Fibroblast of the aortic adventitia (primary cell): ENCODE data around the gene DAPK1. TPM values are rescaled to one million over a fixed set of nuclear protein-coding genes. Genes with fewer than 3 reads are reported as not detected.

Source experiments
- DNase-seq: peaks from one replicate; pipeline ENCODE4 v3.0.0-alpha.2; 2010; ENCODE audit warnings: low read depth
- H3K4me3 ChIP-seq: 2 replicates; pipeline ENCODE4 v1.5.1; 2011; ENCODE audit warnings: low read depth, mild to moderate bottlenecking, control low read depth, low read length, moderate library complexity
- total RNA-seq: library from RNA; depleted of rRNA; stranded (reverse); fragments of >200 nt; gene quantifications from 2 replicates; pipeline ENCODE4 v1.2.3, GENCODE V29; 2012; ENCODE audit warnings: low replicate concordance
- TF ChIP-seq, protein P1 (sequence below): IDR thresholded peaks from 2 replicates; pipeline ENCODE4 v1.5.1; 2011; ENCODE audit warnings: mild to moderate bottlenecking, low read length, control low read depth, inconsistent platforms; ENCODE audit not compliant: insufficient read depth

DAPK1 gene
- total RNA-seq, 1 donor: 30.9 TPM

GRCh38 chr9:87717456-87717855 is 219.8 kb downstream of the DAPK1 start:
- no peak for DNase-seq
- TF ChIP-seq, protein P1, sequence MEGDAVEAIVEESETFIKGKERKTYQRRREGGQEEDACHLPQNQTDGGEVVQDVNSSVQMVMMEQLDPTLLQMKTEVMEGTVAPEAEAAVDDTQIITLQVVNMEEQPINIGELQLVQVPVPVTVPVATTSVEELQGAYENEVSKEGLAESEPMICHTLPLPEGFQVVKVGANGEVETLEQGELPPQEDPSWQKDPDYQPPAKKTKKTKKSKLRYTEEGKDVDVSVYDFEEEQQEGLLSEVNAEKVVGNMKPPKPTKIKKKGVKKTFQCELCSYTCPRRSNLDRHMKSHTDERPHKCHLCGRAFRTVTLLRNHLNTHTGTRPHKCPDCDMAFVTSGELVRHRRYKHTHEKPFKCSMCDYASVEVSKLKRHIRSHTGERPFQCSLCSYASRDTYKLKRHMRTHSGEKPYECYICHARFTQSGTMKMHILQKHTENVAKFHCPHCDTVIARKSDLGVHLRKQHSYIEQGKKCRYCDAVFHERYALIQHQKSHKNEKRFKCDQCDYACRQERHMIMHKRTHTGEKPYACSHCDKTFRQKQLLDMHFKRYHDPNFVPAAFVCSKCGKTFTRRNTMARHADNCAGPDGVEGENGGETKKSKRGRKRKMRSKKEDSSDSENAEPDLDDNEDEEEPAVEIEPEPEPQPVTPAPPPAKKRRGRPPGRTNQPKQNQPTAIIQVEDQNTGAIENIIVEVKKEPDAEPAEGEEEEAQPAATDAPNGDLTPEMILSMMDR: no peak
- no peak overlapping the region for H3K4me3 ChIP-seq

DNA sequence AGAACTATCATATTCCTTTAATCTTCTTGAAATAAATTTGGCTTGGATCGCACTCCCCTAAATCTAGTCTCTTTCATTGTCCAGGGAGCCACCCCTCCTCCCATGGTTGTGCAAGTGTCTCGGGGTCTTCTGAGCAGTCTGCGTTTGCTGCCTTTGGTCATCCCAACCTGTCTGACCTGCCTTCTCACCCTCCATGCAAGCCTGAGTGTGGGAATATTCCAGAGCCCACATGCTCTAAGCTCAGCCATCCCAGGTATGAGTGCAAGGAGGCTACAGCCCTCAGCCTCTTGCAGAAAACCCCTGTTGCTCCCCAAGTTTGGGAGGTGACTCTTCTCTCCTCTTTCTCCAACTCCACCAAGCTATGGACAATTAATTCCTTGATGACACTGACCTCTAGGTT is 220.6 kb downstream of the DAPK1 start:
- TF ChIP-seq, protein P1: no peak
- H3K4me3 ChIP-seq: no peak overlapping the region
- DNase-seq: no peak

GRCh38 chr9:87718852-87719612 is 221.4 kb downstream of the DAPK1 start:
- TF ChIP-seq, protein P1: no peak

GRCh38 chr9:87720173-87720572 is 222.5 kb downstream of the DAPK1 start:
- DNase-seq: no peak
- no peak overlapping the region for H3K4me3 ChIP-seq
- TF ChIP-seq, protein P1: no peak

More at GRCh38 chr9:87718852-87719612, 221.4 kb downstream of the DAPK1 start:
- no peak overlapping the region for H3K4me3 ChIP-seq
- no peak for DNase-seq

- TF ChIP-seq, protein P1: no peak
- no peak for DNase-seq
- H3K4me3 ChIP-seq: no peak overlapping the region
Measured at GRCh38 chr9:87722393-87723088, 224.9 kb downstream of the DAPK1 start.

DNA sequence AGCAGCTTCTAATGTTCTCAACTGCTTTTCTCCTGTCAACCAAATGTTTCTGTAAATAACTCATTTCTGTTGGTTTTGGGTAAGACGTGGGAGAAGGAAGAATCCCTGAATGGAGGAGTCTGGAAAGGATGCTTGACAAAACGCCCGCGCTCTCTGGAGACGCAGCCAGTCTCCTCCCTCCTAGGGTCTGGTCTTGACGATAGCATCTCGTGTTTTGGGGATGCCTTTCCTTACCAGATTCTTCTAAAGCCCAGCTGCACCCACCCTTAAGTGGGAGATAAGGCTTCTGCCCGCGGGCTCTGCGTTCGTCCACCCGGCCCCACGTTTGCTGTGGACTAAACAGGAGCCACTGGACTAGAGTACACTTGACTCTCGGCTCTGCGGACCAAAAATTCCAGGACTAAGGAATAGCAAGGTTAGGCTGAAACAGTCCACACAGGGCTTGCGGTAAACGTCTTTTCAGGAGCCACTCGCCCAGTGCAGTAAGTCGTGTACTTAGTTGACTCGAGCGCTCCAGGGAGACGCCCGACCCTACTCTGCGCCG is 227.8 kb downstream of the DAPK1 start:
- H3K4me3 ChIP-seq: peak overlapping the region; percentile 86
- no peak for DNase-seq
- TF ChIP-seq, protein P1: no peak
